GM08714 (cell line): ENCODE measurements around the gene SMG6.

Source experiments
- H3K4me3 ChIP-seq: fragments of 200-500 bp; sonication (Bioruptor generic); 2 replicates; pipeline ENCODE4 v1.5.1; 2014; ENCODE audit warnings: mild to moderate bottlenecking, low read length, inconsistent platforms
- ZNF274 ChIP-seq: IDR thresholded peaks from 2 replicates; pipeline ENCODE4 v1.6.1; 2012; ENCODE audit warnings: mild to moderate bottlenecking, low read depth, low read length

The SMG6 gene

GRCh38 chr17:2303204-2304188 is at the start of gene SMG6, which contains the start of gene SRR:
Gene SMG6 (minus strand): TSS chr17:2303785. CDS start chr17:2303720, 65 bp downstream.
Gene SRR (plus strand): TSS chr17:2303950. CDS start chr17:2315561, 11,611 bp downstream.
- H3K4me3 ChIP-seq: peak within 1 kb of the TSS; percentile 90
- TF ChIP-seq ZNF274: no peak

GRCh38 chr17:2351269-2351668 is 47.7 kb upstream of the SMG6 start:
- no peak for TF ChIP-seq ZNF274
- no peak overlapping the region for H3K4me3 ChIP-seq

- H3K4me3 ChIP-seq: no peak overlapping the region
- TF ChIP-seq ZNF274: no peak
Observed at GRCh38 chr17:2347805-2348685, 44.5 kb upstream of the SMG6 start.

GRCh38 chr17:2346475-2346874 is 42.9 kb upstream of the SMG6 start:
- no peak overlapping the region for H3K4me3 ChIP-seq
- TF ChIP-seq ZNF274: no peak

GRCh38 chr17:2344528-2344927 is 40.9 kb upstream of the SMG6 start:
- TF ChIP-seq ZNF274: no peak
- H3K4me3 ChIP-seq: no peak overlapping the region

GRCh38 chr17:2343421-2343820 is 39.8 kb upstream of the SMG6 start:
- no peak overlapping the region for H3K4me3 ChIP-seq
- TF ChIP-seq ZNF274: no peak

- no peak for TF ChIP-seq ZNF274
- peak overlapping the region; percentile 93 for H3K4me3 ChIP-seq
Observed at GRCh38 chr17:2338315-2338657, 34.7 kb upstream of the SMG6 start.

GRCh38 chr17:2337544-2338314 is 34.1 kb upstream of the SMG6 start:
- no peak for TF ChIP-seq ZNF274
- peak overlapping the region; percentile 93 for H3K4me3 ChIP-seq

- peak within 1 kb of the TSS; percentile 93 for H3K4me3 ChIP-seq
- no peak for TF ChIP-seq ZNF274
Observed at GRCh38 chr17:2336852-2337543, 33.4 kb upstream of the SMG6 start, which contains the start of gene SGSM2. Gene SGSM2 (plus strand): TSS chr17:2337501. CDS start chr17:2337689, 188 bp downstream.

GRCh38 chr17:2336215-2336851 is 32.7 kb upstream of the SMG6 start, which contains the start of gene TSR1:
Gene TSR1 (minus strand): TSS chr17:2336457. CDS start chr17:2336427, 30 bp downstream.
- no peak for TF ChIP-seq ZNF274
- peak within 1 kb of the TSS; percentile 93 for H3K4me3 ChIP-seq

GRCh38 chr17:2335726-2336214 is 32.2 kb upstream of the SMG6 start:
- peak overlapping the region; percentile 93 for H3K4me3 ChIP-seq
- TF ChIP-seq ZNF274: no peak

GRCh38 chr17:2331303-2331702 is 27.7 kb upstream of the SMG6 start:
- H3K4me3 ChIP-seq: no peak overlapping the region
- TF ChIP-seq ZNF274: no peak
